Activated gamma-delta T cell (primary cell): ENCODE data around the gene SASH1.

Experiments used
- DNase-seq: peaks from one replicate; lab custom pipeline; 2025; lab: John Stamatoyannopoulos, UW

SASH1 gene

GRCh38 chr6:148432462-148433195 is 90.0 kb downstream of the SASH1 start:
- DNase-seq = no peak

- no peak for DNase-seq
These were observed 92.7 kb downstream of the SASH1 start for GRCh38 chr6:148435386-148435785.

DNA sequence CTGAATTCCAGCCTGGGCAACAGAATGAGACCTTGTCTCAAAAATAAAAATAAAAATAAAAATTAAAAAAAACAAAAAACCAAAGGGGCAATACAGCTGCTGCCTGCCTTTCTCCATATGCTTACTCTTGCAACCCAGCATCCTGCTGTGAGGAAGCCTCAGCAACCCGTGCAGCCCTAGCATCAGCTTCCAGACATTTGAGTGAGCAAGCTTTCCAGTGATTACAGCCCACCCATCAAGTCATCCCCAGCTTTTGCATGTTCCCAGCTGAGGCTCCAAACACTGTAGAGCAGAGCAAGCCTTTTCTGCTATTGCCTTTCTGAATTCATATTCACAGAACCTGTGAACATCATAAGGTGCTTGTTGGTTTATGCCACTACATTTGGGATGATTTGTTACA is 93.8 kb downstream of the SASH1 start:
- DNase-seq = no peak

- no peak for DNase-seq
These were observed 96.0 kb downstream of the SASH1 start for GRCh38 chr6:148438632-148439031.

DNA sequence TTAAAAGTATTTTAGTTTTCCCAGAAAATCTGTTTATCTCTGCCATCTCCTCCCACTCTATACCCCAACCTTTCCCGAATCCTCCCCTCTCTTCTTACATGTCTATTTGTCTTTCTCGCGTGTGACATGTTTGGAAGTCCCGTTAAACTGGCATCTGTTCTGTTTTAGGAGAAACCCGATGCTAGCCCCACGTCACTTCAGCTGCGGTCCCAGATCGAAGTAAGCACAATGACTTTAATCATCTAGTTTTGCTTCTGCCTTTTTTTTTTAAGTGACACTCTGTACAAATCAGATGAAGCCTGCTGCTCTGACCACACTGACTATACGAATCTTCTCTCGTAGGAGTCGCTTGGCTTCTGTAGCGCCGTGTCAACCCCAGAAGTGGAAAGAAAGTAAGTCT is 97.4 kb downstream of the SASH1 start:
- no peak for DNase-seq

DNA sequence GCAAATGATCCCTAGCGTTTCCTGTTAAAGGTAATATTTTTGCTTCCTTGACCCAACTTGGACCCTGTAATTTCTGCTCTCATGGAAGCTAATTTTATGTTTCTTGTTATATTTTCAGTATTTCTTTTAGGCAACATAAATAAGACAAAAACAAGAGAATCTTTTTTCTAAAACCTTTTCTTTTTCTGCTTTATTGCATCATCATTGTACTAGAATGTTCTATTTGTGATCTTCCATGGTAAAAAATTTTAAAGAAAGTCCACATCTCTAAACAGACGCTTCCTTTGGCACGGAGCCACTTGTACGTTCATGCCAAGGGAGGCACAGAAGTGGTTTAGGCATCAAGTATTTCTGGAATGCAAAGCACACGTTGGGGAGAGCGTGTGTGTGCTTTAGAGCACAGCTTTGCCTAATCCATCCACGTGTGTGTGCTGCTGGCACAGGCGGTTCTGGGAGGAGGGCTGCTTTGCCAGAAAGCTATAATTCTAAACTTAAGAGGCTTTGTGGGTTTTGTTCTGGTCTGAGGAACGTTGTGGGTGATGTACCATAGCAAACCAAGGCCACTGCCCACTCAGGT is 98.3 kb downstream of the SASH1 start:
- no peak for DNase-seq

- no peak for DNase-seq
These were observed 98.8 kb downstream of the SASH1 start for GRCh38 chr6:148441454-148441911.

DNA sequence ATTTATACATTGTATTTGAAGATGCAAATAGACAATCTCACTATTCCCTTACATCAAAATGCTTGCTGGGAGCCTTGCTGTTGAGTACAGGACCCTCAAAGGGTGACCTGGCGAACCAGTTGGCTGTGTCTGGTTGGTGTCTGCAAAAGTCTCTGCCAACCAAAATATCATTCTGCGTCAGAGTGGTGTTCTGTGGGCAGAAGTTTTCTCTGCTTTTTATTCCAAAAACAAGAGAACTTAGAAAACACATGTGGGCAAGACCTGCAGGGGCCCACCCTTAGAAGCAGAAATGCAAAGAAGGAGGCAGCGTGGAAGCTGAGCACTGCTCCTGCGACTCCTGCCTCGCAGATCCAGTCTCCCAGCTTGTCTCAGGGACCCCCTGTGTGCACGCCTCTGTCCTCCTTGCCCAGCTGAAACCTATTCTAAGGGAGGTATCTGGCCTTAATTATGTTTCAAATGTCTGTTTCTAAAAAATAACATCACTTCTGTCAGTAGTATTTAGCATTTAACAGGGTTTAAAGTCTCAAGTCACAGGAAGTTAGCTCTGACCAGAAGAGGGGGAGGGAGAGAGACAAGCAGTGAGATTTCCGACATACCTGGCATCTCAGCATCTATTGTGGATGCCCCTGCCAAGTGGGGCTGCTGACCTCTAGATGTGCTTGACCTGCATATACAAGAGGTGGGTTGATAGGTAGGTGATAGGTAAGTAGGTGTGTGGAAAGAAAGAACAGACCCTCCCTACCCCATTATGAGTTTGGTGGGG is 101.3 kb downstream of the SASH1 start:
- no peak for DNase-seq

GRCh38 chr6:148445116-148445515 is 102.5 kb downstream of the SASH1 start:
- no peak for DNase-seq

DNA sequence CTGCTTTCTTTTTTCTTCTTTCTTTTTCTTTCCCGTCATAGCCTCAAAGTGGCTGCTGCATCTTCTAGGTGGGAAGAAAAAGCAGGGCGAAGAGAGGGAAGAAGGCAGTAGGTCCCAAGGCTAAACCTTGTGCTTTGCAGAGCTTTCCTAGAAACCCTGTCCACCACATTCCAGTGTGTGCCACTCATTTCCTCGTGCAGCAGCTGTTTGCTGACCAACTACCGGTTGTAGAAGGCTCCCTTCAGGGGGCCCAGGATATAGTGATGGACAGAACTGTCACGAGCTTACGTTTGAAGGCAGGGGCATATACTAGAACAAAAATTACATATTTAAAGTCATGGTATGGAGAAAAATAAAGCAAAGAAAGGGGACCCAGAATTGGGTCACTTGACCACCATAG is 103.0 kb downstream of the SASH1 start:
- DNase-seq = no peak

- DNase-seq = no peak
These were observed 104.0 kb downstream of the SASH1 start for GRCh38 chr6:148446681-148447080.

- DNase-seq = no peak
These were observed 105.0 kb downstream of the SASH1 start for GRCh38 chr6:148447521-148448230.

DNA sequence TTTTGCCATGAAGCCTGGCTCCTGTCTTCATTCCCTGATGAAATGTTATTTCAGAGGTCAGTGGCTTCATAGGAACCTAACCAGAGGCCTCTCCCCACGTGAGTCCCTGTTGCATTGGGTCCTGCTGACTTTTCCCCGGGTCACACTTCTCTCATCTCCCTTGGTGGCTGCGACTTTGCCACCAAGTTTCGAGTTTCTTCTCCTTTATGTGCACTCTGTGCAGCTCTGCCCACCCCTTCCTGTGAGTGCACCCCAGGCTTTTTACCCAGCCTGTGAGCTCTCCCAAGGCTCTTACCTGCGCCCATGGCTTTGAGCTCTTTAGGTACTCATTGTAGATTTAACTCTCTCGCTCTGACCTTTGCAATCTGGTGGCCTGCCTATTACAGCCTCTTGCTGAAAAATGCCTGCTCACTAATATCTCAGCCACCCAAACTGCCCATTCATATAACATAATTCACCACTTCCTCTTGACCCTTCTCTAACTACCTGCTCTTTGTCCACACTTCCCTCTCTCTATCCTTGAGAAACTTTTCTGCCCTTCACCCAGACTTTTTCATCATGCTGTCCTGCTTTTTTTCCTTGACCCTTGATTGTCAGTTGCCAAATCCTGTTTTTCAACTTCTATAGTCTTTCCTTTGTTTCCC is 105.9 kb downstream of the SASH1 start:
- DNase-seq = no peak

DNA sequence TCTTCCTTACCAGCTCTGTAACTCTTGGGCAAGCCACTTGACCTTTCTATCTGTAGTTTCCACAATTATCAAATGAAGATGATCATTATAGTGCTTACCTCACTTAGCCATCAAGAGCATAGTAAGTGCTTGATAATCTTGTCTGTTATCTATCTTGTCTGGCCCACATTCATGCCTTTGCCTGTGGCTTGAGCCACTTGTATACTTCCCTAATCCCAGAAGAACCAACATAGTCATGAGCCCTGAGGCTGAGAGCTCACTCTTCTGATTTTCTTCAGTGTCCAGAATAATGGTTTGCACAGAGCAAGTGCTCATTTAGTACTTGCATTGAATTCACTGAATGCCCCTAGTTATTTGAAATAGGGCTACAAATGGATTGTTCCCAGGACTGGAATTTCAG is 108.2 kb downstream of the SASH1 start:
- no peak for DNase-seq

GRCh38 chr6:148451690-148452089 is 109.1 kb downstream of the SASH1 start:
- DNase-seq = no peak

- no peak for DNase-seq
These were observed 110.2 kb downstream of the SASH1 start for GRCh38 chr6:148452876-148453275.

DNA sequence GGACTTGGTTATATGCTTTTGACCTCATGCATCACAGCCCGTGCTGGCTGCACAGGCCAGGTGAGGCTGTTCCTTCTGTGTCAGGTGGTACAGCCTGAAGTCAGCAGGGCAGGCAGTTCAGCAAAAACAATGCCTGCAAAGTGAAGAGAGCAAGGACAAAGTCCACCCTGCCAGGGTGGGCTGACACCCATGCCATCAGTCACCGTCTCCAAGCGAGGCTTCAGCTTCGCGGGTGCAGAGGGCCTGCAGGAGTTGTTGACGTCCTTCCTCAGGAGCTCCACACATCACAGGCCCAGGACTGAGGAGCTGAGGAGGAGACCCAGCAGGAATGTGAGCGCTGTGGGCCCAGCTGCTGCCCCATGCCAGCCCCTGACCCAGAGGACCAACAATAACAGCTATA is 111.3 kb downstream of the SASH1 start:
- no peak for DNase-seq

DNA sequence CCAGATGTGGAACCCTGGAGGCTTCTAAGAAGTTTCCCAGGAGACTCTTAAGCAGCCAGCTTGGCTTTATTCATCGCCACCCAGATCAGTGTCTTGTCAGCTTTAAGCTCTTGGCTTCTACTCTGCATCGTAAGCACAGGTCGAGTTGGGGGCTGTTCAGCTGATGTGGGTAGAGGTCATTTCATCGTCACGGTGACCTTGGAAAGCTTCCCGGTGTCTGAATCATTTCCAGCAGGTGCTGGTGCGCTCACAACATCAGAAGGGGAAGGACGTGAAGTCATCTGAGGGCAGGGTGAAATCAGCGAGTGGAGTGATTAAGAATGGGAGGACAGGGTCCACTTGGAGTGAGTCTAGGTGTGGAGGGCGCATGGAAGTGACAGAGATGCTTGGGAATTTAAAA is 112.6 kb downstream of the SASH1 start:
- no peak for DNase-seq

GRCh38 chr6:148455674-148456558 is 113.3 kb downstream of the SASH1 start:
- DNase-seq = no peak

- DNase-seq = no peak
These were observed 114.7 kb downstream of the SASH1 start for GRCh38 chr6:148457137-148457842.
